Measurements from ENCODE around the gene TEX19. TPM values are rescaled to one million over a fixed set of nuclear protein-coding genes. Genes with fewer than 3 reads are reported as not detected.

Gene TEX19
- total and polyA plus RNA-seq, 9 of the 15 experiments (the other 6 are each of a cell fraction or from before 2014, with no cell fraction given), result 0.10 to 4.9 (median 1.9) TPM

DNA sequence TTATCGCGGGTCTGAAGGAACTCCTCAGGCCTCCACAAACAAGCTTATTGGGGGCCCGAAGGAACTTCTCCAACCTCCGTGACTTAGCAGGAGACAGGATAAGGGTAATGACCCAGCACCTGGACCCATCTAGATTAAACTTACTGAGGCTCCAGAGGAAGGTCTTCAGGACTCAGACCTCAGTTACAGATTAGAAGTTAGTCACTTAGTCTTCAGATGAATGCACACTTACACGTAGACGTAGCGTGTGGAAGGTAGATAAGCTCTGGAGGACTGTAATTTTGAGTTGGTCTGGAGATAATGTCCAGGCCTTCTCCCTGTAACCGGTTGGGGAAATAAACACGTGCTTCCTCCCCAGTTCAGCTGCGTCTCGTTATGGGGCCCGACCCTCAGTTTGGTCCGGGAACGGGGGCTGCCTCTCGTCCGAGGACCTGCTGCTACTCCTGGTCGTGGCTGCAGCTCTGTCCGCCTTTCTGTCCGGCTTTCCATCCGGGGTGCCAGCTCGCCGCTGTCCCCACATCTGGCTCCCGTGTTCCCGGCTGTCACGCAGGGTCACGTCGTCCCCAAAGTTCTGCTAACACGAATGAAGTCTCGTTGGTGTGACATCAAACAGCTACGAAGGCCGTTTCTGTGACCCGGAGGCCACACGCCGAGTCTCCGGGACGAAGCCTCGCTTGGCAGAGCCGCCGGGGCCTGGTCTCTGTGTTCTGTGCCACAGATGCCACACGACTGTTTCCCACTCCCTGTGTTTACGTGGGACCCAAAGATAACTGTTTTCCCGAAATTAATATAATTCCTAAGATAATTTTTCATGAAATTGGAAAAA lies 13.7 kb upstream of the TEX19 start (continued):
- TF ChIP-seq KDM5B (IDR thresholded peaks at IDR 0.05; ENCODE audit: insufficient replicate concordance, low read depth, low read length) (peak; percentile 39), BRD9 (IDR thresholded peaks at IDR 0.05; ENCODE audit: low read depth, partially characterized antibody) (peak; percentile 94), RAD51 (IDR thresholded peaks at IDR 0.05; ENCODE audit: borderline replicate concordance, low read depth) (peak; percentile 63), ZKSCAN3 (CRISPR knock-in tag; IDR thresholded peaks at IDR 0.05) (no peak), ZKSCAN8 (CRISPR knock-in tag; IDR thresholded peaks at IDR 0.05) (peak; percentile 65; the same call in 1 of the 2 replicates), PHF20 (IDR thresholded peaks at IDR 0.05; ENCODE audit: partially characterized antibody) (peak; percentile 0), RFX1 (IDR thresholded peaks at IDR 0.05) (no peak), RBM22 (IDR thresholded peaks at IDR 0.05; ENCODE audit: low read depth, low read length, poor library complexity, severe bottlenecking) (no peak), CREB1 (IDR thresholded peaks at IDR 0.05) (peak; percentile 80; the same call in 1 of the 2 replicates), CREB1 (CRISPR knock-in tag; IDR thresholded peaks at IDR 0.05) (peak; percentile 65), SPI1 (IDR thresholded peaks at IDR 0.05; ENCODE audit: borderline replicate concordance, low read depth, low read length) (no peak), JUNB (CRISPR knock-in tag; conservative IDR thresholded peaks at IDR 0.05) (0 out of 2 replicates have a peak, but pooled peaks have one; percentile 1), LARP7 (IDR thresholded peaks at IDR 0.05) (no peak), MECOM (CRISPR knock-in tag; IDR thresholded peaks at IDR 0.05) (peak; percentile 91), GABPA (tag; conservative IDR thresholded peaks at IDR 0.05; ENCODE audit: low read depth) (peak; percentile 30; the same call in 1 of the 2 replicates), ATF7 (IDR thresholded peaks at IDR 0.05) (peak; percentile 72), CBX8 (IDR thresholded peaks at IDR 0.05; ENCODE audit: borderline replicate concordance, extremely low read depth, low read depth, low read length, poor library complexity, severe bottlenecking) (no peak), HIVEP1 (CRISPR knock-in tag; IDR thresholded peaks at IDR 0.05) (0 out of 2 replicates have a peak, but pooled peaks have one; percentile 38), PHB (CRISPR knock-in tag; IDR thresholded peaks at IDR 0.05) (no peak)
- TF ChIP-seq, protein P1, sequence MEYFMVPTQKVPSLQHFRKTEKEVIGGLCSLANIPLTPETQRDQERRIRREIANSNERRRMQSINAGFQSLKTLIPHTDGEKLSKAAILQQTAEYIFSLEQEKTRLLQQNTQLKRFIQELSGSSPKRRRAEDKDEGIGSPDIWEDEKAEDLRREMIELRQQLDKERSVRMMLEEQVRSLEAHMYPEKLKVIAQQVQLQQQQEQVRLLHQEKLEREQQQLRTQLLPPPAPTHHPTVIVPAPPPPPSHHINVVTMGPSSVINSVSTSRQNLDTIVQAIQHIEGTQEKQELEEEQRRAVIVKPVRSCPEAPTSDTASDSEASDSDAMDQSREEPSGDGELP (CRISPR knock-in tag; IDR thresholded peaks at IDR 0.05; ENCODE audit: borderline replicate concordance), result peak; percentile 83
- TF ChIP-seq, protein P2, sequence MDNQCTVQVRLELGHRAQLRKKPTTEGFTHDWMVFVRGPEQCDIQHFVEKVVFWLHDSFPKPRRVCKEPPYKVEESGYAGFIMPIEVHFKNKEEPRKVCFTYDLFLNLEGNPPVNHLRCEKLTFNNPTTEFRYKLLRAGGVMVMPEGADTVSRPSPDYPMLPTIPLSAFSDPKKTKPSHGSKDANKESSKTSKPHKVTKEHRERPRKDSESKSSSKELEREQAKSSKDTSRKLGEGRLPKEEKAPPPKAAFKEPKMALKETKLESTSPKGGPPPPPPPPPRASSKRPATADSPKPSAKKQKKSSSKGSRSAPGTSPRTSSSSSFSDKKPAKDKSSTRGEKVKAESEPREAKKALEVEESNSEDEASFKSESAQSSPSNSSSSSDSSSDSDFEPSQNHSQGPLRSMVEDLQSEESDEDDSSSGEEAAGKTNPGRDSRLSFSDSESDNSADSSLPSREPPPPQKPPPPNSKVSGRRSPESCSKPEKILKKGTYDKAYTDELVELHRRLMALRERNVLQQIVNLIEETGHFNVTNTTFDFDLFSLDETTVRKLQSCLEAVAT (IDR thresholded peaks at IDR 0.05), result peak in 1 of 2 experiments; percentile 22; a peak in 1 of 4 replicates
- TF ChIP-seq, protein P3, sequence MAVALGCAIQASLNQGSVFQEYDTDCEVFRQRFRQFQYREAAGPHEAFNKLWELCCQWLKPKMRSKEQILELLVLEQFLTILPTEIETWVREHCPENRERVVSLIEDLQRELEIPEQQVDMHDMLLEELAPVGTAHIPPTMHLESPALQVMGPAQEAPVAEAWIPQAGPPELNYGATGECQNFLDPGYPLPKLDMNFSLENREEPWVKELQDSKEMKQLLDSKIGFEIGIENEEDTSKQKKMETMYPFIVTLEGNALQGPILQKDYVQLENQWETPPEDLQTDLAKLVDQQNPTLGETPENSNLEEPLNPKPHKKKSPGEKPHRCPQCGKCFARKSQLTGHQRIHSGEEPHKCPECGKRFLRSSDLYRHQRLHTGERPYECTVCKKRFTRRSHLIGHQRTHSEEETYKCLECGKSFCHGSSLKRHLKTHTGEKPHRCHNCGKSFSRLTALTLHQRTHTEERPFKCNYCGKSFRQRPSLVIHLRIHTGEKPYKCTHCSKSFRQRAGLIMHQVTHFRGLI (CRISPR knock-in tag; IDR thresholded peaks at IDR 0.05), result 0 out of 2 replicates have a peak, but pooled peaks have one; percentile 9
- TF ChIP-seq, protein P4, sequence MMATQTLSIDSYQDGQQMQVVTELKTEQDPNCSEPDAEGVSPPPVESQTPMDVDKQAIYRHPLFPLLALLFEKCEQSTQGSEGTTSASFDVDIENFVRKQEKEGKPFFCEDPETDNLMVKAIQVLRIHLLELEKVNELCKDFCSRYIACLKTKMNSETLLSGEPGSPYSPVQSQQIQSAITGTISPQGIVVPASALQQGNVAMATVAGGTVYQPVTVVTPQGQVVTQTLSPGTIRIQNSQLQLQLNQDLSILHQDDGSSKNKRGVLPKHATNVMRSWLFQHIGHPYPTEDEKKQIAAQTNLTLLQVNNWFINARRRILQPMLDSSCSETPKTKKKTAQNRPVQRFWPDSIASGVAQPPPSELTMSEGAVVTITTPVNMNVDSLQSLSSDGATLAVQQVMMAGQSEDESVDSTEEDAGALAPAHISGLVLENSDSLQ (IDR thresholded peaks at IDR 0.05), result 0 out of 2 replicates have a peak, but pooled peaks have one; percentile 28
